OCI-LY3 (cell line): ENCODE data around the gene PIBF1.

Experiments used
- H2AFZ ChIP-seq: fragments of 200-600, 300-600 bp; shearing (Covaris generic); 2 replicates; pipeline ENCODE4 v1.6.0; 2014; ENCODE audit warnings: antibody characterized with exemption, low read depth, low read length
- H3K27ac ChIP-seq: fragments of 200-600, 300-600 bp; sonication (generic); 2 replicates; pipeline ENCODE4 v1.5.1; 2014; ENCODE audit warnings: mild to moderate bottlenecking, low read length, moderate library complexity, mixed read lengths
- H3K27me3 ChIP-seq: fragments of 200-600, 300-600 bp; sonication (generic); 2 replicates; pipeline ENCODE4 v1.6.1; 2014; ENCODE audit warnings: low read depth, low read length, mixed read lengths
- H3K36me3 ChIP-seq: fragments of 200-600, 300-600 bp; sonication (generic); replicated peaks from 2 replicates; pipeline ENCODE3; 2014; ENCODE audit warnings: low read depth, low read length, mixed read lengths
- H3K4me1 ChIP-seq: fragments of 300-600, 200-600 bp; sonication (generic); 2 replicates; pipeline ENCODE4 v1.6.1; 2014; ENCODE audit warnings: low read length, mixed read lengths
- H3K4me2 ChIP-seq: fragments of 200-600, 300-600 bp; sonication (generic); 2 replicates; pipeline ENCODE4 v1.6.1; 2014; ENCODE audit warnings: low read length, mixed read lengths
- H3K4me3 ChIP-seq: fragments of 300-600, 200-600 bp; sonication (generic); 2 replicates; pipeline ENCODE4 v1.5.1; 2014; ENCODE audit warnings: antibody characterized with exemption, mild to moderate bottlenecking, low read length, moderate library complexity
- H3K79me2 ChIP-seq: fragments of 300-600, 200-600 bp; shearing (Covaris generic); 2 replicates; pipeline ENCODE4 v1.6.1; 2014; ENCODE audit warnings: mild to moderate bottlenecking, low read length, mixed read lengths
- H3K9ac ChIP-seq: fragments of 300-600, 200-600 bp; shearing (Covaris generic); 2 replicates; pipeline ENCODE4 v1.6.0; 2014; ENCODE audit warnings: mild to moderate bottlenecking, low read length, moderate library complexity
- H3K9me3 ChIP-seq: fragments of 200-600, 300-600 bp; shearing (Covaris generic); 2 replicates; pipeline ENCODE4 v1.6.1; 2014; ENCODE audit warnings: low read length, mixed read lengths; ENCODE audit not compliant: insufficient read depth
- H4K20me1 ChIP-seq: fragments of 200-600, 300-600 bp; sonication (generic); 2 replicates; pipeline ENCODE4 v1.6.1; 2016; ENCODE audit warnings: low read length, mixed read lengths; ENCODE audit not compliant: insufficient read depth
- CTCF ChIP-seq: fragments of 200-600, 300-600 bp; sonication (generic); IDR thresholded peaks from 2 replicates; pipeline ENCODE4 v1.5.1; 2014; ENCODE audit warnings: antibody characterized with exemption, low read length, low read depth
- EZH2phosphoT487 ChIP-seq: fragments of 200-600 bp; shearing (Covaris generic); IDR thresholded peaks from 2 replicates; pipeline ENCODE4 v1.6.1; 2018; ENCODE audit warnings: antibody characterized with exemption, mixed run types, low read depth

Gene PIBF1

GRCh38 chr13:73054712-73055111 lies 272.8 kb downstream of the PIBF1 start:
- no peak overlapping the region for H3K4me3 ChIP-seq
- H3K9me3 ChIP-seq: no peaks in the 10 kb centered on the region
- peaks cover 24% of the 10 kb centered on the region for H3K27me3 ChIP-seq
- no peaks in the 10 kb centered on the region for H3K36me3 ChIP-seq
- no peaks in the 10 kb centered on the region for H3K79me2 ChIP-seq
- no peak for TF ChIP-seq CTCF
- TF ChIP-seq EZH2phosphoT487: no peak
- H3K4me2 ChIP-seq: no peak overlapping the region
- H3K4me1 ChIP-seq: peaks cover 5% of the 10 kb centered on the region
- H4K20me1 ChIP-seq: no peaks in the 10 kb centered on the region
- no peak overlapping the region for H2AFZ ChIP-seq
- no peak overlapping the region for H3K27ac ChIP-seq
- no peak overlapping the region for H3K9ac ChIP-seq

- Histone ChIP-seq H3K4me3 (no peak overlapping the region), H3K9me3 (no peaks in the 10 kb centered on the region), H4K20me1 (no peaks in the 10 kb centered on the region), H2AFZ (no peak overlapping the region), H3K27me3 (peaks cover 36% of the 10 kb centered on the region), H3K36me3 (no peaks in the 10 kb centered on the region), H3K79me2 (no peaks in the 10 kb centered on the region), H3K27ac (no peak overlapping the region), H3K4me1 (peaks cover 11% of the 10 kb centered on the region), H3K4me2 (no peak overlapping the region), H3K9ac (no peak overlapping the region)
- TF ChIP-seq CTCF: no peak
These were observed 274.1 kb downstream of the PIBF1 start for GRCh38 chr13:73055813-73056564.

GRCh38 chr13:73056565-73056962 lies 274.6 kb downstream of the PIBF1 start:
- Histone ChIP-seq H4K20me1 (no peaks in the 10 kb centered on the region), H3K4me2 (no peak overlapping the region), H3K27me3 (peaks cover 36% of the 10 kb centered on the region), H2AFZ (no peak overlapping the region), H3K9ac (no peak overlapping the region), H3K9me3 (no peaks in the 10 kb centered on the region), H3K79me2 (no peaks in the 10 kb centered on the region), H3K36me3 (no peaks in the 10 kb centered on the region), H3K4me3 (no peak overlapping the region), H3K27ac (no peak overlapping the region), H3K4me1 (peaks cover 11% of the 10 kb centered on the region)
- no peak for TF ChIP-seq CTCF
- TF ChIP-seq EZH2phosphoT487: no peak

GRCh38 chr13:73057284-73058063 lies 275.5 kb downstream of the PIBF1 start:
- Histone ChIP-seq H3K9me3 (no peaks in the 10 kb centered on the region), H2AFZ (no peak overlapping the region), H3K27ac (no peak overlapping the region), H3K9ac (no peak overlapping the region), H3K79me2 (no peaks in the 10 kb centered on the region), H3K4me1 (peaks cover 11% of the 10 kb centered on the region), H3K36me3 (no peaks in the 10 kb centered on the region), H3K4me2 (no peak overlapping the region), H3K27me3 (peaks cover 36% of the 10 kb centered on the region), H4K20me1 (no peaks in the 10 kb centered on the region), H3K4me3 (no peak overlapping the region)
- no peak for TF ChIP-seq EZH2phosphoT487
- TF ChIP-seq CTCF: no peak
